GM21576 (cell line): ENCODE measurements around the gene GRIA1.

Experiments used
- ATAC-seq: cut with Tn5 transposase; IDR thresholded peaks from one replicate; pipeline ENCODE4 v1.9.1; 2021; ENCODE audit warnings: mild to moderate bottlenecking, moderate library complexity; ENCODE audit not compliant: unreplicated experiment

Gene GRIA1

GRCh38 chr5:153496835-153497234 lies 6.4 kb downstream of the GRIA1 start:
- ATAC-seq: no peak

GRCh38 chr5:153498516-153498915 lies 8.0 kb downstream of the GRIA1 start:
- no peak for ATAC-seq

- ATAC-seq: no peak
Observed at GRCh38 chr5:153500178-153500577, 9.7 kb downstream of the GRIA1 start.

GRCh38 chr5:153504726-153505125 lies 14.3 kb downstream of the GRIA1 start:
- no peak for ATAC-seq

- no peak for ATAC-seq
Observed at GRCh38 chr5:153508700-153509099, 18.2 kb downstream of the GRIA1 start.

- ATAC-seq: no peak
Observed at GRCh38 chr5:153511622-153512021, 21.2 kb downstream of the GRIA1 start.

- no peak for ATAC-seq
Observed at GRCh38 chr5:153513156-153513555, 22.7 kb downstream of the GRIA1 start.

GRCh38 chr5:153515301-153515700 lies 24.8 kb downstream of the GRIA1 start:
- ATAC-seq: no peak

- no peak for ATAC-seq
Observed at GRCh38 chr5:153516504-153517240, 26.2 kb downstream of the GRIA1 start.

GRCh38 chr5:153517241-153517611 lies 26.8 kb downstream of the GRIA1 start:
- no peak for ATAC-seq

GRCh38 chr5:153520137-153520536 lies 29.7 kb downstream of the GRIA1 start:
- no peak for ATAC-seq

GRCh38 chr5:153520952-153521351 lies 30.5 kb downstream of the GRIA1 start:
- ATAC-seq: no peak

GRCh38 chr5:153523211-153523610 lies 32.7 kb downstream of the GRIA1 start:
- ATAC-seq: no peak

GRCh38 chr5:153523831-153524230 lies 33.4 kb downstream of the GRIA1 start:
- no peak for ATAC-seq

GRCh38 chr5:153525536-153525935 lies 35.1 kb downstream of the GRIA1 start:
- ATAC-seq: no peak

GRCh38 chr5:153530357-153531143 lies 40.1 kb downstream of the GRIA1 start:
- ATAC-seq: no peak

- no peak for ATAC-seq
Observed at GRCh38 chr5:153533546-153533945, 43.1 kb downstream of the GRIA1 start.

- no peak for ATAC-seq
Observed at GRCh38 chr5:153534102-153534501, 43.6 kb downstream of the GRIA1 start.

- ATAC-seq: no peak
Observed at GRCh38 chr5:153537207-153537606, 46.7 kb downstream of the GRIA1 start.

GRCh38 chr5:153539983-153540382 lies 49.5 kb downstream of the GRIA1 start:
- ATAC-seq: no peak

GRCh38 chr5:153542536-153542935 lies 52.1 kb downstream of the GRIA1 start:
- no peak for ATAC-seq

GRCh38 chr5:153543288-153543687 lies 52.8 kb downstream of the GRIA1 start:
- no peak for ATAC-seq
